MM.1S (cell line): ENCODE results near the gene SUPV3L1.

Experiments
- EZH2 ChIP-seq: fragments of 300-600 bp; sonication (generic); optimal IDR thresholded peaks from 2 replicates; pipeline ENCODE3; 2017; ENCODE audit warnings: low read depth, mild to moderate bottlenecking, antibody characterized with exemption, low read length, mixed read lengths
- EZH2phosphoT487 ChIP-seq: fragments of 300-600 bp; sonication (generic); IDR thresholded peaks from 2 replicates; pipeline ENCODE4 v1.6.1; 2018; ENCODE audit warnings: antibody characterized with exemption, low read length
- TF ChIP-seq, protein P1 (sequence below): fragments of 300-600 bp; sonication (generic); IDR thresholded peaks from 2 replicates; pipeline ENCODE4 v1.5.1; 2016; ENCODE audit warnings: antibody characterized with exemption, low read length, mixed read lengths

DNA sequence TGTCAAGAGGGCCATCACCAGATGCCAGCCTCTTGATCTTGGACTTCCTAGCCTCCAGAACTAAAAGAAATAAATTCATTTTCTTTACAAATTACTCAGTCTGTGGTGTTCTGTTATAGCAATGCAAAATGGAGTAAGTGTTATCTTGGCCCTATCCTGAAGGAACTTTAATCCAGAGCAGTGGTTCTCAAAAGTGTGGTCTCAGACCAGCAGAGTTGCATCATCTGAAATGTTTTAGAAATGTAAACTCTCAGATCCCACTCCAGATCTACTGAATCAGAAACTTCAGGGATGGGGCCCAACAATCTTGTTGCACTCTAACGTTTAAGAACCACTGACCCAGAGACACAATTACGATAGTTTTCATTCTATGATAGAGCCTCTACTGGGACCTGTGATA lies 3.2 kb upstream of the SUPV3L1 start:
- TF ChIP-seq, protein P1, sequence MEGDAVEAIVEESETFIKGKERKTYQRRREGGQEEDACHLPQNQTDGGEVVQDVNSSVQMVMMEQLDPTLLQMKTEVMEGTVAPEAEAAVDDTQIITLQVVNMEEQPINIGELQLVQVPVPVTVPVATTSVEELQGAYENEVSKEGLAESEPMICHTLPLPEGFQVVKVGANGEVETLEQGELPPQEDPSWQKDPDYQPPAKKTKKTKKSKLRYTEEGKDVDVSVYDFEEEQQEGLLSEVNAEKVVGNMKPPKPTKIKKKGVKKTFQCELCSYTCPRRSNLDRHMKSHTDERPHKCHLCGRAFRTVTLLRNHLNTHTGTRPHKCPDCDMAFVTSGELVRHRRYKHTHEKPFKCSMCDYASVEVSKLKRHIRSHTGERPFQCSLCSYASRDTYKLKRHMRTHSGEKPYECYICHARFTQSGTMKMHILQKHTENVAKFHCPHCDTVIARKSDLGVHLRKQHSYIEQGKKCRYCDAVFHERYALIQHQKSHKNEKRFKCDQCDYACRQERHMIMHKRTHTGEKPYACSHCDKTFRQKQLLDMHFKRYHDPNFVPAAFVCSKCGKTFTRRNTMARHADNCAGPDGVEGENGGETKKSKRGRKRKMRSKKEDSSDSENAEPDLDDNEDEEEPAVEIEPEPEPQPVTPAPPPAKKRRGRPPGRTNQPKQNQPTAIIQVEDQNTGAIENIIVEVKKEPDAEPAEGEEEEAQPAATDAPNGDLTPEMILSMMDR, result no peak
- TF ChIP-seq EZH2 (no peak), EZH2phosphoT487 (no peak)
